GM12864 (cell line): ENCODE results near the gene EDN1.

Experiments used
- DNase-seq: peaks from one replicate; pipeline ENCODE4 v3.0.0-alpha.2; 2011; ENCODE audit warnings: low read depth
- H3K4me3 ChIP-seq: 2 replicates; pipeline ENCODE4 v1.5.1; 2011; ENCODE audit warnings: mild to moderate bottlenecking, low read depth, low read length, control low read depth
- TF ChIP-seq, protein P1 (sequence below): IDR thresholded peaks from 2 replicates; pipeline ENCODE4 v1.5.1; 2011; ENCODE audit warnings: low read depth, mild to moderate bottlenecking, moderate library complexity, low read length, control low read depth, inconsistent platforms; ENCODE audit errors: missing control alignments

The EDN1 gene

DNA sequence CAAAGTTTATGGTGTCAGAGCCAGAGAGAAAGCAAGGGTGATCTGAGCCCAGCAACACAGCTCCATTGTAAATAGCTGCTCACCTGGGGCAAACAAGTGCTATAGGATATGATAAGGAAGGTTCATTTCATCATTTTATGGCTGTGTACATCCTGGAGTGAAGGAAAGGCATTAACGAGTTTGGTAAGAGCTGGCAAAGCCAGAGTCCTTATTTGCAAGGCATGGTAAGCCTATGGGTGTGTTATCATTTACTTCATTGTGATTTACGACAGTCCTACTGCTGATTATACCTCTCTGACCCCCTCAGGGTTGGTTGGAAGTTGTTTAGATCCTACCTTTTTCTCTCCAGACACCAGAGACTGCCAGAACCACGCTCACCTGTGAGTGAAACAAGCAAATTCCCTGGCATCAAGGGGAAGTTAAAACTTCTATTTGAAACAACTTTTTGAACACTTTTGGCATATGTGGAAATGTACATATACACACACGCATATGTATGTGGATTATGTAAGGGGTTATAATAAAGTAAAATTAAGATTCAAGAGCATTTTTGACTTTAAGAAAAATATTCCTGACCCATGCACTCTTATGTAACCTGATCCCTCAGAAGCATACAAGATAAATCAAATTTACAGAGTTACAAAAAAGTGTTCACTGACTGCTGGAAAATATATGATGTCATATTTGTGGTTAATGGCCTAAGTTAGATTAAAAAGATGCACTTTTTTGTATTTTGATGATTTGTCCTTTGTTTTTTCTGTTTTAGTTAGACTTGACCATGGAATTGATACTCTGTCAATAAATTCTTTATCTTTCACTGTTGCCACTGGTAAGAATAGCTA, 40.4 kb upstream of the EDN1 start:
- TF ChIP-seq, protein P1, sequence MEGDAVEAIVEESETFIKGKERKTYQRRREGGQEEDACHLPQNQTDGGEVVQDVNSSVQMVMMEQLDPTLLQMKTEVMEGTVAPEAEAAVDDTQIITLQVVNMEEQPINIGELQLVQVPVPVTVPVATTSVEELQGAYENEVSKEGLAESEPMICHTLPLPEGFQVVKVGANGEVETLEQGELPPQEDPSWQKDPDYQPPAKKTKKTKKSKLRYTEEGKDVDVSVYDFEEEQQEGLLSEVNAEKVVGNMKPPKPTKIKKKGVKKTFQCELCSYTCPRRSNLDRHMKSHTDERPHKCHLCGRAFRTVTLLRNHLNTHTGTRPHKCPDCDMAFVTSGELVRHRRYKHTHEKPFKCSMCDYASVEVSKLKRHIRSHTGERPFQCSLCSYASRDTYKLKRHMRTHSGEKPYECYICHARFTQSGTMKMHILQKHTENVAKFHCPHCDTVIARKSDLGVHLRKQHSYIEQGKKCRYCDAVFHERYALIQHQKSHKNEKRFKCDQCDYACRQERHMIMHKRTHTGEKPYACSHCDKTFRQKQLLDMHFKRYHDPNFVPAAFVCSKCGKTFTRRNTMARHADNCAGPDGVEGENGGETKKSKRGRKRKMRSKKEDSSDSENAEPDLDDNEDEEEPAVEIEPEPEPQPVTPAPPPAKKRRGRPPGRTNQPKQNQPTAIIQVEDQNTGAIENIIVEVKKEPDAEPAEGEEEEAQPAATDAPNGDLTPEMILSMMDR, result no peak
- H3K4me3 ChIP-seq, result no peak overlapping the region
- DNase-seq, result no peak

DNA sequence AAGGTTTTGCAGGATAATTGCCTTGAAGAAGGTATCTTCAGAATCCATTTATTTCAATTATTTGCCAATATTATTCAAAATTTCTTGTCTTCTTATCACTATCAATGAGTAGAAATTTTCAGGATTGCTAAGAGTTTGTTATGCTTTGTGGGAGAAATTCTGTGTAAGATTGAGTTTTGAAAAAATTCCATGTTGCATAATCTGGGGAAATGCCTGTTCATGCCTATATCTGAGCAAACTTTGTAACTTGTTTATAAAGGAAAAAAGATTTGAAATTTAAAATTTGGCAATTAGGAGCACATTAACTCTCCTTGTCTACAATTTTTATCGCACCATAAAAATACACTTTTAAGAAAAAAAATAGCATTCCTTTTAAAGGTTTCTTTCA, 39.8 kb upstream of the EDN1 start:
- DNase-seq, result no peak
- no peak overlapping the region for H3K4me3 ChIP-seq
- TF ChIP-seq, protein P1, result no peak

DNA sequence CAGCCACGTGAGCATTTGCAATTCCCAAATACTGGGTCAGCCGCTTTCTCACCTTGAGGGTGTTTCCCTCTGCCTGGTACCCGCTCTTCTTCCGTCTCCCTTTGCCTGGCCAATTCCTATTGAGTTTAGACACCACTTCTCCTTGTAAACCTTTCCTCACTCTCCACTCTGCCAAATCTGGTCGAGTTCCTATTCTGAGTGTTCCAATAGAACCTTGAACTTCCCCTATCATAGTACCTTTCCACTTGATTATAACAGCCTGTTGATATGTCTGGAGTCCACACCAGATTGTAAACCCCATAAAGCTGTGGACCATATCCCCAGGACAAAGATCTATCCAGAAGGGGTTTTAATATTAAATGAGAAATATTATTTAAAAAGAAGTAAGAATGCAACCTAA, 36.0 kb upstream of the EDN1 start:
- TF ChIP-seq, protein P1, result no peak
- DNase-seq, result no peak
- H3K4me3 ChIP-seq, result no peak overlapping the region

DNA sequence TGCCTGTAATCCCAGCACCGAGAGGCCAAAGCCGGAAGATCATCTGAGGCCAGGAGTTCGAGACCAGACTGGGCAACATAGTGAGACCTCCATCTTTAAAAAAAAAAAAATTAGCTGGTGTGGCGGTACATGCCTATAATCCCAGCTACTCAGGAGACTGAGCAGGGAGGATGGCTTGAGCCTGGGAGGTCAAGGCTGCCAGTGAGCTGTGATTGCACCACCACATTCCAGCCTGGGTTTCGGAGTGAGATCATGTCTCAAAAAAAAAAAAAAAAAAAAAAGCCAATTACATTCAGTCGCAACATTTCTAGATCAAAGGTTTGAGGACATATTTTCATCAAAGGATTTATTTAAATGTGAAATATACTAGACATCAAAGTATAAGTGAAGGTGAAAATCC, 32.0 kb upstream of the EDN1 start:
- TF ChIP-seq, protein P1, result no peak
- no peak overlapping the region for H3K4me3 ChIP-seq

DNA sequence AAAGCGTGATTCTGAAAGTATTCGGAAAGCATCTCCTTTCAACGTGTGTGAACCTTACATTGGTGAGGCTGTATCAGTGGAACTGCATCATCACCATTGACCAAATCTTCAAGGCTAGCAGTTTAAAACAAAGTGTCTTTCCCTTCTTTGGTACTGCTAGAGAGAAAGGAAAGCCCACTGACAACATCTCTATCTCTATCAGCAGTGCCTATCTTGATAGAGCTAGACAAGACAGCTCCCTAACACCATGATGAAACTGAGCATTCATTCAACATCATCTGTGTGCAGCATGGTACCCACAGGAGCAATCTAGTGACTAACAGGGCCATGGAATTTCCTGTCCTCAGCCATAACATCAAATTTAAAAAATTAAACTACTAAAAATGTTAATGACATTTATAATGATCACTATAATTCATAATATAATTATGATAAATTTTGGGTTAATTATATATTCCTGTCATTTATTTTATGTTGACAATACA, 31.5 kb upstream of the EDN1 start:
- H3K4me3 ChIP-seq, result no peak overlapping the region
- TF ChIP-seq, protein P1, result no peak
- no peak for DNase-seq

More for the DNA sequence above, 32.0 kb upstream of the EDN1 start:
- no peak for DNase-seq

DNA sequence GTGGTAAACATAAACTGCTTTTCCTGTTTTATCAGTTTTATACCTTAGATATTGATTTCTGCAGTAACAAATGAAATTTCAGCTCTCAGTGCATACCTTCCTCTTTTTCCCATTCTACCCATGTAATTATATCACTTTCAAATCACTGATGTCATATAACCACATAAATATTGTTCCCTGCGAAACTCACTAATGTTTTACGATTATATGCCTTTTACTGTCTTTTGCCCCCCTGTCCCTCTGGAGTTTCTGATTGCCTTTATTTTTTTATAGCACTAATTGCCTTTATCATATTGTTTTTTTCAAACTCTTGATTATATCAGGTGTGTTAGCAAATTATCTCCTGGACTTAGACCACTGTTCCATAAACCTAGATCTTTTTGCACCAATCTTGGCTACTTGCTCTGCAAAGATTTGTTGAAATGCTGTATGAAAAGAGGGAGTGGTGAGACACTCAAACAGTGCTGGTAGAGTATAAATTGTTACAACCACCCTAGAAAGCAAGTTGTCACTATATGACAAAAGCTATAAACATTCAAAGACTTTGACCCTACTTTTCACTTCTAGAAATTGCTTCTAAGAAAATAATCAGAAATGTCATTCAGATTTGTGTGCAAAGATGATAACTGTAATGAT, 29.6 kb upstream of the EDN1 start:
- DNase-seq, result no peak
- TF ChIP-seq, protein P1, result no peak
- no peak overlapping the region for H3K4me3 ChIP-seq
